Peyer's patch (tissue), 4 donors: Measurements from ENCODE around the gene CLPTM1L. TPM values are rescaled to one million over a fixed set of nuclear protein-coding genes. Genes with fewer than 3 reads are reported as not detected.

Source experiments
- DNase-seq, 3 donors: peaks; one replicate each; pipeline ENCODE4 v3.0.0-alpha.2; 2017 to 2019
- H3K27ac ChIP-seq, 4 donors: fragments of 200-600 bp; sonication (generic); one replicate each; pipeline ENCODE4 v1.5.1; 2016 to 2019
- H3K27me3 ChIP-seq, 2 donors: fragments of 200-600 bp; sonication (generic); one replicate each; pipeline ENCODE4 v1.5.1; 2019
- H3K36me3 ChIP-seq, 3 donors: fragments of 200-600 bp; sonication (generic); one replicate each; pipeline ENCODE4 v1.5.1; 2016 to 2019
- H3K4me1 ChIP-seq, 4 donors: fragments of 200-600 bp; sonication (generic); one replicate each; pipeline ENCODE4 v1.5.1; 2016 to 2019
- H3K4me3 ChIP-seq, 4 donors: fragments of 200-600 bp; sonication (generic); 1 replicate in 3 of 4; 2 replicates in 1 of 4; pipeline ENCODE4 v1.5.1; 2016 to 2019; ENCODE audit warnings: mild to moderate bottlenecking in 1 of 4
- H3K9me3 ChIP-seq, 4 donors: fragments of 200-600 bp; sonication (generic); one replicate each; pipeline ENCODE4 v1.5.1; 2016 to 2019; ENCODE audit warnings: mild to moderate bottlenecking in 1 of 4
- POLR2A ChIP-seq, 2 donors: fragments of 450-650 bp; IDR thresholded peaks; one replicate each; pipeline ENCODE4 v1.5.1; 2017; ENCODE audit warnings: antibody characterized with exemption in 2 of 2, mild to moderate bottlenecking in 2 of 2, moderate library complexity in 2 of 2
- total RNA-seq, 4 donors: library from RNA; depleted of rRNA; stranded (reverse); fragments of >200 nt; gene quantifications; one replicate each; pipeline ENCODE4 v1.1.0, GENCODE V29; 2016
- TF ChIP-seq, protein P1 (sequence below), 6 experiments: fragments of 450-650 bp in 4 of 6; fragments of 200-600 bp in 2 of 6; sonication (generic) in 1 of 6; IDR thresholded peaks; one replicate each; pipeline ENCODE4 v1.5.1; 2017 to 2019; ENCODE audit warnings: antibody characterized with exemption in 6 of 6, mild to moderate bottlenecking in 3 of 6, moderate library complexity in 1 of 6

Gene CLPTM1L
- total RNA-seq, 4 donors from 2014 or later, result 115 to 209 (median 143) TPM

DNA sequence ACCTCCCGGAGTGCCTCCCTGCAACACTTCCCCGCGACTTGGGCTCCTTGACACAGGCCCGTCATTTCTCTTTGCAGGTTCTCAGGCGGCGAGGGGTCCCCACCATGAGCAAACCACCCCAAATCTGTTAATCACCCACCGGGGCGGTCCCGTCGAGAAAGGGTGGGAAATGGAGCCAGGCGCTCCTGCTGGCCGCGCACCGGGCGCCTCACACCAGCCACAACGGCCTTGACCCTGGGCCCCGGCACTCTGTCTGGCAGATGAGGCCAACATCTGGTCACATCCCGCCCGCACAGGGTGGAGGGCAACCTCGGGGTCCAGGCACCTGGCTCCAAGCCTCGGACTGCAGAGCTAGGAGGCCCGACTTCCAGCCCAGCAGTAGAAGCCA, 49.3 kb downstream of the CLPTM1L start:
- H3K4me1 ChIP-seq, result peaks cover 0 to 15% (median 9%) of the 10 kb centered on the region in 4 donors
- H3K27me3 ChIP-seq, result peaks cover 0 to 6% of the 10 kb centered on the region in 2 donors
- H3K9me3 ChIP-seq, result no peaks in the 10 kb centered on the region
- peak overlapping the region in 1 of 4 donors; percentile 40 for H3K4me3 ChIP-seq
- no peak overlapping the region for H3K27ac ChIP-seq
- DNase-seq, result peak in 2 of 3 donors; percentile 39
- no peak for TF ChIP-seq POLR2A (IDR thresholded peaks at IDR 0.05)
- TF ChIP-seq, protein P1, sequence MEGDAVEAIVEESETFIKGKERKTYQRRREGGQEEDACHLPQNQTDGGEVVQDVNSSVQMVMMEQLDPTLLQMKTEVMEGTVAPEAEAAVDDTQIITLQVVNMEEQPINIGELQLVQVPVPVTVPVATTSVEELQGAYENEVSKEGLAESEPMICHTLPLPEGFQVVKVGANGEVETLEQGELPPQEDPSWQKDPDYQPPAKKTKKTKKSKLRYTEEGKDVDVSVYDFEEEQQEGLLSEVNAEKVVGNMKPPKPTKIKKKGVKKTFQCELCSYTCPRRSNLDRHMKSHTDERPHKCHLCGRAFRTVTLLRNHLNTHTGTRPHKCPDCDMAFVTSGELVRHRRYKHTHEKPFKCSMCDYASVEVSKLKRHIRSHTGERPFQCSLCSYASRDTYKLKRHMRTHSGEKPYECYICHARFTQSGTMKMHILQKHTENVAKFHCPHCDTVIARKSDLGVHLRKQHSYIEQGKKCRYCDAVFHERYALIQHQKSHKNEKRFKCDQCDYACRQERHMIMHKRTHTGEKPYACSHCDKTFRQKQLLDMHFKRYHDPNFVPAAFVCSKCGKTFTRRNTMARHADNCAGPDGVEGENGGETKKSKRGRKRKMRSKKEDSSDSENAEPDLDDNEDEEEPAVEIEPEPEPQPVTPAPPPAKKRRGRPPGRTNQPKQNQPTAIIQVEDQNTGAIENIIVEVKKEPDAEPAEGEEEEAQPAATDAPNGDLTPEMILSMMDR (IDR thresholded peaks at IDR 0.05), result no peak
- H3K36me3 ChIP-seq, result no peaks in the 10 kb centered on the region

DNA sequence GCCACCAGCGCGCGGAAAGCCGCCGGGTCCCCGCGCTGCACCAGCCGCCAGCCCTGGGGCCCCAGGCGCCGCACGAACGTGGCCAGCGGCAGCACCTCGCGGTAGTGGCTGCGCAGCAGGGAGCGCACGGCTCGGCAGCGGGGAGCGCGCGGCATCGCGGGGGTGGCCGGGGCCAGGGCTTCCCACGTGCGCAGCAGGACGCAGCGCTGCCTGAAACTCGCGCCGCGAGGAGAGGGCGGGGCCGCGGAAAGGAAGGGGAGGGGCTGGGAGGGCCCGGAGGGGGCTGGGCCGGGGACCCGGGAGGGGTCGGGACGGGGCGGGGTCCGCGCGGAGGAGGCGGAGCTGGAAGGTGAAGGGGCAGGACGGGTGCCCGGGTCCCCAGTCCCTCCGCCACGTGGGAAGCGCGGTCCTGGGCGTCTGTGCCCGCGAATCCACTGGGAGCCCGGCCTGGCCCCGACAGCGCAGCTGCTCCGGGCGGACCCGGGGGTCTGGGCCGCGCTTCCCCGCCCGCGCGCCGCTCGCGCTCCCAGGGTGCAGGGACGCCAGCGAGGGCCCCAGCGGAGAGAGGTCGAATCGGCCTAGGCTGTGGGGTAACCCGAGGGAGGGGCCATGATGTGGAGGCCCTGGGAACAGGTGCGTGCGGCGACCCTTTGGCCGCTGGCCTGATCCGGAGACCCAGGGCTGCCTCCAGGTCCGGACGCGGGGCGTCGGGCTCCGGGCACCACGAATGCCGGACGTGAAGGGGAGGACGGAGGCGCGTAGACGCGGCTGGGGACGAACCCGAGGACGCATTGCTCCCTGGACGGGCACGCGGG, 49.9 kb downstream of the CLPTM1L start, which contains the start of gene TERT:
TERT (minus strand) TSS at position 234 of the 815 bp plus-strand sequence; CDS start at position 155, 79 bp downstream.
- peaks cover 0 to 6% of the 10 kb centered on the region in 2 donors for H3K27me3 ChIP-seq
- no peaks in the 10 kb centered on the region for H3K9me3 ChIP-seq
- peak within 1 kb of the TSS in 2 of 4 donors; percentile 30 to 40 for H3K4me3 ChIP-seq
- peak; percentile 49 to 69 (median 66) for DNase-seq
- H3K27ac ChIP-seq, result no peak within 1 kb of the TSS
- H3K36me3 ChIP-seq, result no peaks in the 10 kb centered on the region
- H3K4me1 ChIP-seq, result peaks cover 0 to 15% (median 9%) of the 10 kb centered on the region in 4 donors
- TF ChIP-seq, protein P1 (IDR thresholded peaks at IDR 0.05), result no peak
- TF ChIP-seq POLR2A (IDR thresholded peaks at IDR 0.05), result no peak

DNA sequence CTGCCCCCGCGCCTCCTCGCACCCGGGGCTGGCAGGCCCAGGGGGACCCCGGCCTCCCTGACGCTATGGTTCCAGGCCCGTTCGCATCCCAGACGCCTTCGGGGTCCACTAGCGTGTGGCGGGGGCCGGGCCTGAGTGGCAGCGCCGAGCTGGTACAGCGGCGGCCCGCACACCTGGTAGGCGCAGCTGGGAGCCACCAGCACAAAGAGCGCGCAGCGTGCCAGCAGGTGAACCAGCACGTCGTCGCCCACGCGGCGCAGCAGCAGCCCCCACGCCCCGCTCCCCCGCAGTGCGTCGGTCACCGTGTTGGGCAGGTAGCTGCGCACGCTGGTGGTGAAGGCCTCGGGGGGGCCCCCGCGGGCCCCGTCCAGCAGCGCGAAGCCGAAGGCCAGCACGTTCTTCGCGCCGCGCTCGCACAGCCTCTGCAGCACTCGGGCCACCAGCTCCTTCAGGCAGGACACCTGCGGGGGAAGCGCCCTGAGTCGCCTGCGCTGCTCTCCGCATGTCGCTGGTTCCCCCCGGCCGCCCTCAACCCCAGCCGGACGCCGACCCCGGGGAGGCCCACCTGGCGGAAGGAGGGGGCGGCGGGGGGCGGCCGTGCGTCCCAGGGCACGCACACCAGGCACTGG, 50.6 kb downstream of the CLPTM1L start:
- peaks cover 0 to 6% of the 10 kb centered on the region in 2 donors for H3K27me3 ChIP-seq
- peak overlapping the region in 2 of 4 donors; percentile 30 to 40 for H3K4me3 ChIP-seq
- TF ChIP-seq, protein P1 (IDR thresholded peaks at IDR 0.05), result no peak
- TF ChIP-seq POLR2A (IDR thresholded peaks at IDR 0.05), result no peak
- peak in 1 of 3 donors; percentile 46 for DNase-seq
- H3K27ac ChIP-seq, result no peak overlapping the region
- H3K9me3 ChIP-seq, result no peaks in the 10 kb centered on the region
- peaks cover 0 to 15% (median 9%) of the 10 kb centered on the region in 4 donors for H3K4me1 ChIP-seq
- no peaks in the 10 kb centered on the region for H3K36me3 ChIP-seq

DNA sequence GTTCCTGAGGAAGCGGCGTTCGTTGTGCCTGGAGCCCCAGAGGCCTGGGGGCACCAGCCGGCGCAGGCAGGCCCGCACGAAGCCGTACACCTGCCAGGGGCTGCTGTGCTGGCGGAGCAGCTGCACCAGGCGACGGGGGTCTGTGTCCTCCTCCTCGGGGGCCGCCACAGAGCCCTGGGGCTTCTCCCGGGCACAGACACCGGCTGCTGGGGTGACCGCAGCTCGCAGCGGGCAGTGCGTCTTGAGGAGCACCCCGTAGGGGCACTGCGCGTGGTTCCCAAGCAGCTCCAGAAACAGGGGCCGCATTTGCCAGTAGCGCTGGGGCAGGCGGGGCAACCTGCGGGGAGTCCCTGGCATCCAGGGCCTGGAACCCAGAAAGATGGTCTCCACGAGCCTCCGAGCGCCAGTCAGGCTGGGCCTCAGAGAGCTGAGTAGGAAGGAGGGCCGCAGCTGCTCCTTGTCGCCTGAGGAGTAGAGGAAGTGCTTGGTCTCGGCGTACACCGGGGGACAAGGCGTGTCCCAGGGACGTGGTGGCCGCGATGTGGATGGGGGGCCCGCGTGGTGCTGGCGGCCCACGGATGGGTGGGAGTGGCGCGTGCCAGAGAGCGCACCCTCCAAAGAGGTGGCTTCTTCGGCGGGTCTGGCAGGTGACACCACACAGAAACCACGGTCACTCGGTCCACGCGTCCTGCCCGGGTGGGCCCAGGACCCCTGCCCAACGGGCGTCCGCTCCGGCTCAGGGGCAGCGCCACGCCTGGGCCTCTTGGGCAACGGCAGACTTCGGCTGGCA, 51.3 kb downstream of the CLPTM1L start:
- H3K9me3 ChIP-seq, result no peaks in the 10 kb centered on the region
- no peak overlapping the region for H3K27ac ChIP-seq
- H3K36me3 ChIP-seq, result no peaks in the 10 kb centered on the region
- H3K4me3 ChIP-seq, result no peak overlapping the region
- H3K4me1 ChIP-seq, result peaks cover 0 to 15% (median 9%) of the 10 kb centered on the region in 4 donors
- H3K27me3 ChIP-seq, result peaks cover 0 to 6% of the 10 kb centered on the region in 2 donors
- TF ChIP-seq, protein P1 (IDR thresholded peaks at IDR 0.05), result no peak
- TF ChIP-seq POLR2A (IDR thresholded peaks at IDR 0.05), result no peak
- peak in 1 of 3 donors; percentile 34 for DNase-seq

DNA sequence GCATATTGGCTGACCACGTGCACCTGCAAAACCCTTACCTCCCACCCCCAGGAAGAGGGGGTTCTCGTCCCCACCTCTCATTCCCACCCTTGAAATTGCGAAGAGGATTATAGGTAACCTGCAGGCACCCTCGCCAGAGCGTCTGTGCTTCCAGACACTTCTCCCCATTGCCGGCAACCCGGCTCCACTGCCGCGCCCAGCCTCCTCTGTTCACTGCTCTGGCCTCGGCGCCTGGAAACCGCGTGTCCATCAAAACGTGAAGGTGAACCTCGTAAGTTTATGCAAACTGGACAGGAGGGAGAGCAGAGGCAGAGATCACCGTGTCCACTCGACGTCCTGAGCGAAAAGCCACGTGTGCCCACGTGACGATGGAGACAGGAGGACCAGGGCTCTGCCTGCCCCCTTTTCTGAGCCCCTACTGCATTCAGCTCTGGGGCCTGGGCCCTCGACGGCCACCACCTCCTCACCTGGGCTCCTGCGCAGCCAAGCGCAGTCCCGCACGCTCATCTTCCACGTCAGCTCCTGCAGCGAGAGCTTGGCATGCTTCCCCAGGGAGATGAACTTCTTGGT, 52.0 kb downstream of the CLPTM1L start:
- Histone ChIP-seq H3K27me3 (peaks cover 0 to 6% of the 10 kb centered on the region in 2 donors), H3K36me3 (no peaks in the 10 kb centered on the region), H3K9me3 (no peaks in the 10 kb centered on the region), H3K4me3 (no peak overlapping the region), H3K4me1 (peaks cover 0 to 15% (median 9%) of the 10 kb centered on the region in 4 donors), H3K27ac (no peak overlapping the region)
- peak in 1 of 3 donors; percentile 29 for DNase-seq
- no peak for TF ChIP-seq POLR2A (IDR thresholded peaks at IDR 0.05)
- TF ChIP-seq, protein P1 (IDR thresholded peaks at IDR 0.05), result no peak
